GM19395 (cell line): Measurements from ENCODE around the gene P2RY13.

Experiments
- ATAC-seq: cut with Tn5 transposase; IDR thresholded peaks from one replicate; pipeline ENCODE4 v1.9.1; 2021; ENCODE audit warnings: mild to moderate bottlenecking, moderate library complexity; ENCODE audit not compliant: unreplicated experiment

P2RY13 gene

GRCh38 chr3:151297429-151297828 lies 31.9 kb downstream of the P2RY13 start:
- ATAC-seq: no peak

- ATAC-seq: no peak
Measured at GRCh38 chr3:151296226-151296625, 33.1 kb downstream of the P2RY13 start.

GRCh38 chr3:151293127-151293526 lies 36.2 kb downstream of the P2RY13 start:
- no peak for ATAC-seq

- ATAC-seq: no peak
Measured at GRCh38 chr3:151290673-151291072, 38.7 kb downstream of the P2RY13 start.

GRCh38 chr3:151289445-151289844 lies 39.9 kb downstream of the P2RY13 start:
- ATAC-seq: no peak

- ATAC-seq: no peak
Measured at GRCh38 chr3:151285940-151286339, 43.4 kb downstream of the P2RY13 start.

- ATAC-seq: no peak
Measured at GRCh38 chr3:151283907-151284461, 45.4 kb downstream of the P2RY13 start.

- no peak for ATAC-seq
Measured at GRCh38 chr3:151283387-151283786, 46.0 kb downstream of the P2RY13 start.

GRCh38 chr3:151282921-151283320 lies 46.4 kb downstream of the P2RY13 start:
- peak; percentile 51 for ATAC-seq

- no peak for ATAC-seq
Measured at GRCh38 chr3:151281671-151282324, 47.6 kb downstream of the P2RY13 start.

GRCh38 chr3:151278230-151278629 lies 51.1 kb downstream of the P2RY13 start, which contains the start of gene P2RY14:
P2RY14 (minus strand) TSS chr3:151278542; CDS start chr3:151214316, 64,226 bp downstream.
- ATAC-seq: no peak

GRCh38 chr3:151276687-151277042 lies 52.7 kb downstream of the P2RY13 start:
- peak; percentile 52 for ATAC-seq
